GM12872 (cell line): ENCODE results near the gene NME7.

Experiments
- CTCF ChIP-seq: IDR thresholded peaks from 3 replicates; pipeline ENCODE4 v1.5.1; 2011; ENCODE audit warnings: low read depth, mild to moderate bottlenecking, low read length, moderate library complexity; ENCODE audit not compliant: insufficient read depth

The NME7 gene

GRCh38 chr1:169367686-169368405, at the start of gene NME7, which contains the start of gene BLZF1:
TSS of gene NME7 (minus strand) at chr1:169367797. CDS start at chr1:169367710, 87 bp downstream.
TSS of gene BLZF1 (plus strand) at chr1:169368195. CDS start at chr1:169369523, 1,328 bp downstream.
- TF ChIP-seq CTCF, result no peak

GRCh38 chr1:169414952-169415351, 47.4 kb upstream of the NME7 start:
- no peak for TF ChIP-seq CTCF

GRCh38 chr1:169395955-169396354, 28.4 kb upstream of the NME7 start:
- TF ChIP-seq CTCF, result no peak

- no peak for TF ChIP-seq CTCF
Measured at GRCh38 chr1:169392406-169392805, 24.8 kb upstream of the NME7 start.

- TF ChIP-seq CTCF, result no peak
Measured at GRCh38 chr1:169390303-169390702, 22.7 kb upstream of the NME7 start.

- TF ChIP-seq CTCF, result no peak
Measured at GRCh38 chr1:169387399-169387798, 19.8 kb upstream of the NME7 start.

- no peak for TF ChIP-seq CTCF
Measured at GRCh38 chr1:169383449-169383848, 15.9 kb upstream of the NME7 start.
